Activated CD4-positive, alpha-beta T cell treated with anti-CD3 and anti-CD28 coated beads, Interleukin-2, amount 50 U/mL, for 48 hours (primary cell): ENCODE results near the gene ALOX15.
"Not testable (repeated sequence)": the region's sequence is repeated elsewhere in the genome, so short reads cannot be mapped to it uniquely, and the experiment has no call there.

Experiments used
- DNase-seq, 2 experiments: peaks; one replicate each; pipeline ENCODE4 v3.0.0-alpha.2; 2020

The ALOX15 gene

DNA sequence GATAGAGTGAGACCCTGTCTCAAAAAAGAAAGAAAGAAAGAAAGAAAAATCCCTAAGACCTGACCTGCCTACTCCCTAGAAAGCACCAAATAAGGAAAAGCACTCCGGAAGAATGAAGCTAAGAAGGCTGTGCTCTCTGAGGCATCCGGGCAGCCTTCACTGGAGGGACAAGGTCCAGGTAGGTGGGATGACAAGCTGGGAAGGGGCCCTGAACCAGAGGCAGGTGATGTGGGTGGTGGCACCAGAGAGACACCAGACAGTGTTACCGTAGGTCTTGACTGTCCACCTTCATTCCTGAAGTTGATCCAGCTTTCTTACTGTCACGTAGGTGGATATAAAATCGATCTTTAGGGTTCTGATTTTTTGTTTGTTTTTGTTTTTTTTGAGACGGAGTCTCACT, 30.8 kb downstream of the ALOX15 start:
- no peak for DNase-seq

DNA sequence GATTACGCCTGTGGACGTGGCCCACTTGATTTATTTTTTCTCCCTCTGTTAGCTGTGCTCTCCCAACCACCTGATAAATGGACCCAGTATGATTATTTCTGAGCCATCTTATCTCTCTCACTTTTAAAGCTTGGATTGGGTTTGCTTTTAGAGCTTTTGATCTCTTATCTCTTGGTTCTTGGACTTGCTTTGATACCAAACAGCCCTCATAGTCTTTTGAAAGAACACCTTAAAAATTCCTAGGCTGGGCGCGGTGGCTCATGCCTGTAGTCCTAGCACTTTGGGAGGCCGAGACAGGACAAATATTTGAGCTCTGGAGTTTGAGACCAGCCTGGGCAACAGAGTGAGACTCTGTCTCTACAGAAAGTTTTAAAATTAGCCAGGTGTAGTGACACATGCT, 31.3 kb downstream of the ALOX15 start:
- DNase-seq, result no peak

DNA sequence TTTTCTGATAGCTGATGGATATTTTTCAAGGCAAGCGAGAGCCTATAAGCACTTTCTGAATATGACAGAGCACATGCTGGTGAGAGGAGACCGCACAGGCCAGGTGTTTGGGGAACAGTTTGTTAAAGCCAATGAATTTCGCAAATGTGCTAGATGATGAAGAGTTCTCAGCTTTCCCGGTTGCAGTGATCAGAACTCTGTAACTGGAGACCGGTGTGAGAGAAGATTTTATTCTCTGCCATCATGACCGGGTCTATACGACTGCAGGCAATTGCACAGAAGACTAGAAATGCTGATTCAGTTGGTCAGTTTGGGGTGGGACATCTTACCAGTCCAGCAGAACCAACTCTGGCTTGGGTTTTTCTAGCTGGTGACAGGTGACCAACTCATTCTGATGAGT, 31.7 kb downstream of the ALOX15 start:
- DNase-seq, result no peak

- DNase-seq, result no peak
Measured at GRCh38 chr17:4607773-4608187, 33.7 kb downstream of the ALOX15 start.

DNA sequence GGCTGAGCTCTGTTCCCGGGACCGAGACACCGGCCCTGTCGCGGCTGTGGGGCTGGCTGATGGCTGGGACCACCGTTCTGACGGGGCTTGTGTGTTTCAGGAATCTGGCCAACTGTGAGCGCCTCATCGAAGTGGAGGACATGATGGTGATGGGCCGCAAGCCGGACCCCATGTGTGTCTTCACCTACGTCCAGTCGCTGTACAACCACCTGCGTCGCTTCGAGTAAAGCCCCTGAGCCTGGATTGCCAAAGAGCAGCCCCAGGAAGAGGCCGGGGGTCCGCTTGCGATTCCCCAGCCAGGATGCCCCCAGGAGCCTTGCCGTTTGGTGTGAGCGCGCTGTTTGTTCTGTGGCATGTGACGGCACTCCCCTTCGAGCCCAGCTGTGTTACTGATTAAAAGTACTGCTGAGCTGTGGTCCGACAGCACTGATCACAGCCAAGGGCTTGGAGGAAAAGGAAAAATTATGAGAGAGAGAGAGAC, 34.2 kb downstream of the ALOX15 start:
- DNase-seq, result no peak

DNA sequence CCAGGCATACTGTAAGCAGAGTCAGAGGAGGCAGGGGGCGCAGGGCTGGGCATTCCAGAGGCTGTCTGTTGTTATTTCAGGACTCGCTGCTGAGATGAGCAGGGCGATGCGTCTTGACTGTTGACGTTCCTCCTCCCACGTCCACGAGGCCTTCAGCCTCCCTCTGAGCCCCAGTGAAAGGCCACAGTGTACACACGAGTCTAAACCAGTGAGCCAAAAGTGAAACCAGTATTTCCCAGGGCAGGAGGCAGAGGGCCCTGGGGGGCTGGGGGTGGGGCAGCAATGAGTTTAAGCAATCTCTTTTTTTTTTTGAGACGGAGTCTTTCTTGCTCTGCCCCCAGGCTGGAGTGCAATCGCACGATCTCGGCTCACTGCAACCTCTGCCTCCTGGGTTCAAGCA, 35.7 kb downstream of the ALOX15 start:
- DNase-seq, result no peak

DNA sequence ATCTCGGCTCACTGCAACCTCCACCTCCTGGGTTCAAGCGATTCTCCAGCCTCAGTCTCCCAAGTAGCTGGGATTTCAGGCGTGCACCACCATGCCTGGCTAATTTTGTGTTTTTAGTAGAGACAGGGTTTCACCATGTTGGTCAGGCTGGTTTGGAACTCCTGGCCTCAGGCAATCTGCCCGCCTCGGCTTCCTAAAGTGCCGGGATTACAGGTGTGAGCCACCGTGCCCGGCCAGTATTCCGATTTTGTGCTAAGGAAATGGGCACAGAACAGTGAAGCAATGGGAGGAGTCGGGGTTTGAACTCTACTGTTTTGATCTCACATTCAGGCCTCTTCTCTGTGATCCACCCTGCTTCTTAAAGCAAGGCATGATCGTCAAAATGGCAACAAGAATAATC, 36.7 kb downstream of the ALOX15 start:
- not testable (repeated sequence) for DNase-seq

DNA sequence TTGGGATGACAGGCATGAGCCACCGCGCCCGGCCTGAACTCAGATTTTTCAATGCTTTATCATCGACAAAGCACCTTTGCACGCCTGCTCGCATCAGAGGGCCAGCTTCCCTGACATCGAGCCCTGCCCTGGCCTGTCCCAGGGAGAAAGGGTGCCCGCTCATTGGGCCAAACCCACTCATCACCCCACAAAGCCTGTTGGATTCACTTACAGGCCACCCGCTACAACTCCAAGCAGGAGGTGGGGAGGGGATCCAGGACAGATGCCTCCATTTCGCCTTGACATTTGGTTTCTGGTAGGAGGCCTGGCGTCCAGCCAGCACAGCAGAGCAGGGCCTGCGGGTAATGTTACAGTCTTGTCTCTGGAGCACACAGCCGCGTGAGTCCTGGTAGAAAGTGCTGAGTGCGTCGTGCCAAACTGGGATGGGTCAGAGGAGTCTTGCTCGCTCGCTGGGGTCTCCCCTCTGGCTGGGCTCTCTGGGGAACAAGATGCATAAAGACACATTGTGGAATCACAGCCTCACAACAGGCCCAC, 37.3 kb downstream of the ALOX15 start:
- no peak for DNase-seq

GRCh38 chr17:4602041-4602440, 39.4 kb downstream of the ALOX15 start:
- no peak for DNase-seq

GRCh38 chr17:4601326-4601725, 40.2 kb downstream of the ALOX15 start:
- no peak for DNase-seq

DNA sequence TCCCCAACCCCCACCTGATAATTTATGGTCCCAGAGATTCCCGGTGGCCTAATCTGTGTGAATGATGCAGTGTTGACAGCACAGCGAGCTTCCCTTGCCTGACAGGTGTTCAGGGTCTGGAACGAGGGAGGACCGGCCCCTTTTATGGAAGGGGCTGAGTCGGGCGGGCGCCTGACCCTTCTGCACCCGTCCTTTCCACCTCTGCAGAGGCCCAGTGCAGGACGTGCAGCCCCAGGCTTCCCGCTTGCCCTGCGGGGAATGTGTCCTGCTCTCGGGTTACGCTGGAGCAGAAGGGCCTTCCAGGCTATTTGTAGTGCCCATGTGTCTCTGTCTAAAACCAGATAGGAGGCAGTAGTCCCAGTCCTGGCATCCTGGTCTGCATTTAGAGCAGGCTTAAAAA, 40.9 kb downstream of the ALOX15 start:
- no peak for DNase-seq

DNA sequence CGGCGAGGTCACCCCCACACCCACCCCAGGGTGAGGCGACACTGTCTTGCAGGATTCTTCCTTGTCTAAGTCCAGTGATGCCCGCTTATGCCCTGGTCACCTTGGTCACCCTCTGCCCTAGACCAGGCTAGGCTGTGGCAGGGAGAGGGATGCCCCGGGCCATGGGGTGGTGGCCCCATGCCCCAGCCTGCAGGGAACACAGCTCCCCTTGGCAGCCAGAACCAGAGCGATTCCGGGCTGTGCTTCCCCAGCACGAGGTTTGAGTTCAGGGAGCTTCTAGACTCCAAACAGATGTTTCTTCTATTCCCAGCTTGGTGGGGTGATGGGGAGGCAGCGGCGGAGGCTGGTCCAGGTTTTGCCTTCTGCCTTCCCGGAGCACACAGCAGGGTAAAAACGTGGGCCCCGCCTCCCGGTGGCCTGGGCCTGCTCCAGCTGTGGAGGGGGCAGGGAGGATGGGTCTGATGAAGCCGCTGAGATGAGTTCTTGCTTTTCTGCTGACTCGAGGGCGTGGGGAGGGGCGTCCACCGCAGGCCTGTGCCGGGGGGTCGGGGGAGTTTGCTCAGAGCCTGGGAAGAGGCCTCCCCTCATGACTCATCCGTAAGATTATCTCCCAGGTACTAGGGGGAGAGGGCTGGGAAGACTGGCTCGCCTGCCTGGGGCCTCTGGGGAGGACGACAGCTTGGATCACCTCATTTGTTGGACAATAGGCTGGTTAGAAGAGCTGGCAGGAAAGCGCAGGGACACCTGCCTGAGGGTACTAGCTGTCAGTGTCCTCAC, 41.8 kb downstream of the ALOX15 start:
- no peak for DNase-seq

- no peak for DNase-seq
Measured at GRCh38 chr17:4598776-4599504, 42.5 kb downstream of the ALOX15 start.

- no peak for DNase-seq
Measured at GRCh38 chr17:4597975-4598374, 43.5 kb downstream of the ALOX15 start.

DNA sequence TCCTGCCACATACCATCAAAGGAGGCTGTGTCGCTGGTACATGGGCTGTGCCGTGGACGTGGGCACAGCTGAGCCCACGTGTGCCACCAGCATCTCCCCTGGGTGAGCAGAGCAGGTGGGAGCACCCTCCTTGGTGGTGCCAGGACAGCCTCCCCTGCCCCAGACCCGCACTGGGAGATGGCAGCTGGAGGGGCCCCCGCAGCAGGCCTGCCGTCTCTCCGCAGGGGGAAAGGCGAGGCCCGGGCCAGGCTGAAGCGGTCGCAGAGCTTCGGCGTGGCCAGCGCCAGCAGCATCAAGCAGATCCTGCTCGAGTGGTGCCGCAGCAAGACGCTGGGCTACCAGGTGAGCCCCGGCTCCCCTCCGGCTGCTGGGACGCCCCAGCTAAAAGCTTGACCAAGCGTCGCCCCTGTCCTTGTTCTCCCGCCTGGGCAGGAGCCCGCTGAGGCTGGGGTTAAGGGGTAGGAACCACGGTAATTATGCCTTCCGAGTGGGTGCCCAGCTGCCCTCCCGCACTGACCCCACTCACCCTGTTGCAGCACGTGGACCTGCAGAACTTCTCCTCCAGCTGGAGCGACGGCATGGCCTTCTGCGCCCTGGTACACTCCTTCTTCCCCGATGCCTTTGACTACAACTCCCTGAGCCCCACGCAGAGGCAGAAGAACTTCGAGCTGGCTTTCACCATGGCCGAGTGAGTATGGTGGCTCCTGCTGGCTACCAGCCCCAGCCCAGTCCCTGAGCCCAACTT, 44.7 kb downstream of the ALOX15 start:
- DNase-seq, result no peak

GRCh38 chr17:4595685-4596342, 45.7 kb downstream of the ALOX15 start:
- DNase-seq, result not testable (repeated sequence)

GRCh38 chr17:4594931-4595684, 46.4 kb downstream of the ALOX15 start:
- DNase-seq, result peak; percentile 44 to 48

DNA sequence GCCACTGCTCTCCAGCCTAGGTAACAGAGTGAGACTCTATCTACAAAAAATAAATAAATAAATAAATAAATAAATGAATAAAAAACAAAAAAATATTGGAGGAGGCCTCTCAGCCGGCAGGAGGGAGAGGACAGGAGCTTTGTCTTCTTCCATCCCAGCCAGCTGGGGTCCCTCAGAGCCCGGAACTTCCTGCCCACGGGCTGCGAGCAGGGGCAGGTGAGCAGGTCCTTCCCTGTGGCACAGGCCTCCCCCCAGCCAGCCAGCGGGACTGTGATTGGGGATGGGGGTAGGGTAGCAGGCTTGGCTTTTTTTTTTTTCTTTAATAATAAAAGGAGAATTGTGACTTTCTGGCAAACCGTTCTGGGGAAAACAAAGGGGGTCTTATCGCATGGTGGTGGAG, 47.1 kb downstream of the ALOX15 start:
- no peak for DNase-seq

DNA sequence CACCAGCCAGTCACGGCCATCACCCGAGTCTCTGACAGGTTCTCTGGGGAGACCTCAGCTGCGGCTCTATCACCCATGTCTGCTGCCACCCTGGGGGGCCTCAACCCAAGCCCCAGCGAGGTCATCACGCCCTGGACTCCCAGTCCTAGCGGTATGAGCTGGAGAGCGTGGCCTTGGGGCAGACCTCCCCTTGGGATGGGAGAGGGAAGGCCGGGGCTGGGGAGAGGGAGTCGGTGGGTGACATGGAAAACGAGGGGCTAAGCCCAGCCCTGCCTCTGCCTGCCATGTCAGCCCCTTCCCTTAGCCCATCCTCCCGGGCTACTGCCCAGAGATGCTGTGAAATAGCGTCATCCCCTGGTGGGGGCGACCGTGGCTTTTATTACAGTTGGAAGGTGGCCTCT, 48.5 kb downstream of the ALOX15 start:
- DNase-seq, result no peak

DNA sequence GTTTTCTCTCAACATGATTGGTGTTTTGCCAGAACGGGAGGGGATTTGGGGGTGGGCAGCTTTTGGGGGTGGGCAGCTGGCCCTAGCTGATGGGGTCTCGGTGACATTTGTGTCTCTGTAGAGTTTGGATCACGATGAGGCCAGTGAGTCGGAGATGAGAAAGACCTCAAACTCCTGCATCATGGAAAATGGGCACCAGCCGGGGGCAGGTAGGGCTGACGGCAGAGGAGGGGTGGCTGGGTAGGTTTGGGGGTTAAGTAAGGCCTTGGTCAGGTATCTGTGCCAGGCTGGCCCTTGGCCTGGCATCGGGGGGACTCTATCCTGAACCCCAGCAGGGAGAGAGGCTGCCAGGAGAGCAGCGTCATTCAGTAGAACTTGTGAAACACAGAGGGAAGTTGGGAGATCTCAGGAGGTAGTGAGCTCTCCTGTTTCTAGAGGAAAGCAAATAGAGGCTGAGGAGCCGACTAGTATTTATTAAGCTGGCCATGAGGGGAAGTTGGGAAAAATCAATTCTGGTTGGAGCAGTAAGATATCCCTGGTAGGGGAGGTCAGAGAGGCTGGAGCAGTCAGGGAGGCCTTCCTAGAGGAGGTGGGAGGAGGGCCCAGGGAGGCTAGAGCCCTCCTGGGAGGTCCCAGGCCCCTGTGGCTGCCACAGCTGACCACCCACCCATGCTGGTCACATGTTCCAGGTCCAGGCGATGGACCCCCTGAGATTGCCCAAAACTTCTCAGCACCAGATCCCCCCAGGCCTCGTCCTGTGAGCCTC, 49.1 kb downstream of the ALOX15 start:
- DNase-seq, result no peak

DNA sequence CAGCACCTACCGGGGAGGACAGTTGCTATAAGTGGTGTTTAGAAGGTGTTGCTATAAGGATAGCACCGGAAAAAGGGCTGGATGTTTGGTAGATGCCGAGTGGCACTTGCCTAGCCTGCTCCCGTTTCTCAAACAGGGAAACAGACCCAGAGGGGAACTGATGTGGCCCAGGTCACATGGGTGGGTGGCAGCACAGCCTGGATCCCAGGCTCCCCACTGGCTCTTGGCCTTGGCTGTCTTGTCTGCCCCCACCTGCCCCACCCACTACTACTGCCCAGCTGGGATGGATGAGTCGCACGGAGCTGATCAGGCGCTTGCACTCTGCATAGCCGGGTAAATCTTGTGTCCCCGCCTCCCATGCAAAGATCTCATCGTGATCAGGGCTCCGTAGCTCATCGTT, 49.9 kb downstream of the ALOX15 start:
- no peak for DNase-seq
